K562 (cell line): ENCODE results near the gene SHISA7. TPM values are rescaled to one million over a fixed set of nuclear protein-coding genes. Genes with fewer than 3 reads are reported as not detected.

Experiments
- CTCF ChIP-seq, 3 experiments: IDR thresholded peaks in 2 of 3; conservative IDR thresholded peaks in 1 of 3; 2 replicates each; pipeline ENCODE4 v1.5.1; 2011 to 2012; ENCODE audit warnings: low read length in 3 of 3, mild to moderate bottlenecking in 3 of 3, control low read depth in 2 of 3, improper control_type of control experiment in 1 of 3, inconsistent platforms in 1 of 3, low read depth in 1 of 3, mixed read lengths in 1 of 3, moderate library complexity in 1 of 3; ENCODE audit not compliant: insufficient read depth in 2 of 3
- CXXC5 ChIP-seq: fragments of 250-450 bp; sonication (Bioruptor Pico); IDR thresholded peaks from 2 replicates; pipeline ENCODE4 v1.8.0; 2022; ENCODE audit warnings: inconsistent platforms, mild to moderate bottlenecking, moderate library complexity
- HMG20B ChIP-seq: fragments of 250-450 bp; sonication (Bioruptor Pico); IDR thresholded peaks from 2 replicates; pipeline ENCODE4 v1.5.0; 2021; ENCODE audit warnings: mild to moderate bottlenecking
- MAZ ChIP-seq, 2 experiments: fragments of 450-650 bp in 1 of 2; sonication (generic) in 1 of 2; formaldehyde crosslinking; IDR thresholded peaks in 1 of 2; conservative IDR thresholded peaks in 1 of 2; 2 replicates each; pipeline versions ENCODE4 v1.4.0 to v1.5.0; 2020; ENCODE audit warnings: mild to moderate bottlenecking in 1 of 2, missing genetic modification reagents in 1 of 2
- MGA ChIP-seq: fragments of 450-650 bp; IDR thresholded peaks from 2 replicates; pipeline ENCODE4 v1.6.1; 2016; ENCODE audit warnings: mild to moderate bottlenecking, moderate library complexity
- PURB ChIP-seq: sonication (generic); formaldehyde crosslinking; IDR thresholded peaks from 2 replicates; pipeline ENCODE4 v1.9.0; 2021; ENCODE audit warnings: low read depth, mild to moderate bottlenecking, missing genetic modification reagents
- RHOXF2B ChIP-seq: fragments of 250-450 bp; sonication (Bioruptor Pico); conservative IDR thresholded peaks from 2 replicates; pipeline ENCODE4 v1.5.1; 2021
- ZNF165 ChIP-seq: fragments of 250-450 bp; sonication (Bioruptor Pico); IDR thresholded peaks from 2 replicates; pipeline ENCODE4 v1.4.0; 2020; ENCODE audit warnings: borderline replicate concordance
- ZNF518B ChIP-seq: fragments of 250-450 bp; sonication (Bioruptor Pico); IDR thresholded peaks from 2 replicates; pipeline ENCODE4 v1.5.0; 2021; ENCODE audit warnings: mild to moderate bottlenecking, moderate library complexity
- polyA plus RNA-seq, 8 experiments: library from polyadenylated mRNA; depleted of rRNA in 4 of 8; stranded (reverse) in 5 of 8; unstranded in 3 of 8; fragments of >200 nt; fragmentation: Nextera tagmentation in 2 of 8; fragmentation: Illumina TruSeq in 1 of 8; extraction: Ambion mirVana in 2 of 8; extraction: Trizol in 1 of 8; gene quantifications; 2 replicates each; pipeline versions ENCODE4 v1.2.1 to v1.2.3, GENCODE V29; 2011 to 2014; ENCODE audit warnings: inconsistent platforms in 1 of 8, missing spikeins in 1 of 8
- total RNA-seq, 7 experiments: library from RNA; depleted of rRNA in 6 of 7; stranded (reverse); fragments of >200 nt in 6 of 7; fragmentation: Illumina TruSeq in 2 of 7; extraction: Trizol in 2 of 7; gene quantifications; 2 replicates each; pipeline versions ENCODE4 v1.2.1 to v1.2.3, GENCODE V29; 2011 to 2021; ENCODE audit warnings: low replicate concordance in 1 of 7

The SHISA7 gene
- total and polyA plus RNA-seq, 9 of the 15 experiments (the other 6 are each of a cell fraction or from before 2014, with no cell fraction given), result 0.01 to 0.40 (median 0.07) TPM

- TF ChIP-seq MGA (peak; percentile 90), ZNF518B (CRISPR knock-in tag) (no peak), CXXC5 (CRISPR knock-in tag) (peak; percentile 43), HMG20B (CRISPR knock-in tag) (no peak), PURB (CRISPR knock-in tag) (no peak), ZNF165 (CRISPR knock-in tag) (no peak), MAZ (CRISPR knock-in tag; conservative IDR thresholded peaks at IDR 0.05 in 1 of 2, IDR thresholded peaks at IDR 0.05 in 1 of 2) (peak; percentile 6 to 64; a peak in 2 of 4 replicates), RHOXF2B (CRISPR knock-in tag) (no peak), CTCF (IDR thresholded peaks at IDR 0.05 in 2 of 3, conservative IDR thresholded peaks at IDR 0.05 in 1 of 3; ENCODE audit: insufficient read depth in 2 of 3, low read depth in 1 of 3, low read length in 3 of 3) (peak; percentile 93 to 99 (median 95))
Observed at GRCh38 chr19:55467236-55468053, 24.3 kb upstream of the SHISA7 start (continued).
